ENCODE results near the gene UQCR10.

The UQCR10 gene

GRCh38 chr22:29767171-29768051, at the start of gene UQCR10:
UQCR10 (plus strand) TSS chr22:29767369; CDS start chr22:29767399, 30 bp downstream.
- H3K4me3 ChIP-seq: peak within 1 kb of the TSS; percentile 99
- peak within 1 kb of the TSS; percentile 97 for H3K9ac ChIP-seq (ENCODE audit: insufficient read length)
- peaks cover 23% of the 10 kb centered on the region for H3K36me3 ChIP-seq (ENCODE audit: insufficient read depth, low read length)
- DNase-seq (ENCODE audit: low read depth, low spot score): peak; percentile 83
- H3K27ac ChIP-seq: peak within 1 kb of the TSS; percentile 96
- no peaks in the 10 kb centered on the region for H3K9me3 ChIP-seq (ENCODE audit: low read depth, low read length)
- TF ChIP-seq EZH2 (IDR thresholded peaks at IDR 0.05) (no peak), POLR2AphosphoS5 (IDR thresholded peaks at IDR 0.05; ENCODE audit: borderline replicate concordance, low read depth, low read length) (peak; percentile 86), FOXP2 (optimal IDR thresholded peaks at IDR 0.05; ENCODE audit: control extremely low read depth, extremely low read length, insufficient read depth) (no peak)

DNA sequence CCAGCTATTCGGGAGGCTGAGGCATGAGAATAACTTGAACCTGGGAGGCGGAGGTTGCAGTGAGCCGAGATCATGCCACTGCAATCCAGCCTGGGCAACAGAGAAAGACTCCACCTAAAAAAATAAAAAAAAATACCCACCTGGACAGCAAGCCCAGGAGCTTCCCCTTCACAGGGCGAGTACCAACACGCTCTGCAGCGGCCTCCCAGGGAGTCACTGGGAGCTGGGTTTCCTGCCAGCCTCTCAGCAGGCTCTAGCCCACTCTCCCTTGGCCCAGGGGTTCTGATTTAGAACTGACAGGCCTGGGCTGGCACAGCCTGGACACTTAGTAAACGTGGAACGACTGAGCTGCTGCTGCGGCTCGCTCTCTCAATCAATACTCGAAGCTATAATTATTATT, 49.4 kb upstream of the UQCR10 start:
- TF ChIP-seq EZH2 (IDR thresholded peaks at IDR 0.05) (no peak), FOXP2 (optimal IDR thresholded peaks at IDR 0.05; ENCODE audit: control extremely low read depth, extremely low read length, insufficient read depth) (no peak), POLR2AphosphoS5 (IDR thresholded peaks at IDR 0.05; ENCODE audit: borderline replicate concordance, low read depth, low read length) (no peak)
- no peak overlapping the region for H3K9ac ChIP-seq (ENCODE audit: insufficient read length)
- DNase-seq (ENCODE audit: low read depth, low spot score): no peak

DNA sequence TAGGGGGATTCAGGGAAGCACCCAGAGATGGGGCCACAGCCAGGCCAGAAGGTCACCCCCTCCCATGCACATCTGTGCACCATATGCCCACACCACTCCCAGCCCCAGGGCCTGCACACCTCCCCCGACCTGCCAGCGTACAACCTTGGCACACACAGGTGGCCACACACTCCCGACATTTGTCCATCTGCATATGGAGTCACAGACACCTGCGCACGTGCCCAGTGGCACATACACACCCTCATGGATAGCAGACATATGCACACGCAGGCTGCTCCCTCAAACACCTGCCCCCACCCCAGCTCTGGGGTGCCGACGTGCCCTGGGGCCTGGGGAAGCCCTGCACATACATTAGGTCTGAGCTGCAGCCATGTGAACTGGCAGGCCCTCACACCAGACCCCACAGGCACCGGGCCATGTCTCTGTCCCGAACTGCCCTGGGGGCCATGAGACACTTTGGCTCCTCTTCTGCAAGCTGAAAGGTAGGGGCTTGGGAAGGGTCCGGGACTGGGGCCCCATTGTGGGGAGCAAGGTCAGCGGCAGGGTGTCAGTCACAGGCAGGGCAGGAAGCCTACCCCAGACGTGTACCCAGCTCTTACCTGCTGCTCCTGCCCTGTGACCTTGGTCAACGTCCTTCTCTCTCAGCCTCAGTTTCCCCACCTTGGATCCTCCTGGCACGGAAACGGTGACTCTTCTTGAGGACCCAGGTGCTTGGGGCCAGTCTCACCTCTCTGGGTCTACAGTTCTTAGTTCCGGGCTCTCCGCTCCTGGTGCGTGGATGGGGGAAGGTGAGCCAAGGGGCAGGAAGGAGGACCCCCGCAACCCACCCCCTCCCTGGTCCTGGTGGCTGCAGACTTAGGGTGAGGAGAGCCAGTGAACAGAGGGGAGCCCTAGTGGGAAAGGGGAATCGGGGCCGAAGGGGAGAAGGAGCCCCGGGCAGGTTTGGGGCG, 47.9 kb upstream of the UQCR10 start:
- H3K27ac ChIP-seq: no peak overlapping the region
- no peak for TF ChIP-seq EZH2 (IDR thresholded peaks at IDR 0.05)
- no peak for TF ChIP-seq FOXP2 (optimal IDR thresholded peaks at IDR 0.05; ENCODE audit: control extremely low read depth, extremely low read length, insufficient read depth)
- no peak for TF ChIP-seq POLR2AphosphoS5 (IDR thresholded peaks at IDR 0.05; ENCODE audit: borderline replicate concordance, low read depth, low read length)
- no peak for DNase-seq (ENCODE audit: low read depth, low spot score)
- H3K9ac ChIP-seq (ENCODE audit: insufficient read length): no peak overlapping the region
- H3K36me3 ChIP-seq (ENCODE audit: insufficient read depth, low read length): no peaks in the 10 kb centered on the region
- no peak overlapping the region for H3K4me3 ChIP-seq
- H3K9me3 ChIP-seq (ENCODE audit: low read depth, low read length): no peaks in the 10 kb centered on the region

More for the DNA sequence above, 49.4 kb upstream of the UQCR10 start:
- Histone ChIP-seq H3K9me3 (ENCODE audit: low read depth, low read length) (no peaks in the 10 kb centered on the region), H3K36me3 (ENCODE audit: insufficient read depth, low read length) (no peaks in the 10 kb centered on the region), H3K4me3 (no peak overlapping the region), H3K27ac (no peak overlapping the region)

DNA sequence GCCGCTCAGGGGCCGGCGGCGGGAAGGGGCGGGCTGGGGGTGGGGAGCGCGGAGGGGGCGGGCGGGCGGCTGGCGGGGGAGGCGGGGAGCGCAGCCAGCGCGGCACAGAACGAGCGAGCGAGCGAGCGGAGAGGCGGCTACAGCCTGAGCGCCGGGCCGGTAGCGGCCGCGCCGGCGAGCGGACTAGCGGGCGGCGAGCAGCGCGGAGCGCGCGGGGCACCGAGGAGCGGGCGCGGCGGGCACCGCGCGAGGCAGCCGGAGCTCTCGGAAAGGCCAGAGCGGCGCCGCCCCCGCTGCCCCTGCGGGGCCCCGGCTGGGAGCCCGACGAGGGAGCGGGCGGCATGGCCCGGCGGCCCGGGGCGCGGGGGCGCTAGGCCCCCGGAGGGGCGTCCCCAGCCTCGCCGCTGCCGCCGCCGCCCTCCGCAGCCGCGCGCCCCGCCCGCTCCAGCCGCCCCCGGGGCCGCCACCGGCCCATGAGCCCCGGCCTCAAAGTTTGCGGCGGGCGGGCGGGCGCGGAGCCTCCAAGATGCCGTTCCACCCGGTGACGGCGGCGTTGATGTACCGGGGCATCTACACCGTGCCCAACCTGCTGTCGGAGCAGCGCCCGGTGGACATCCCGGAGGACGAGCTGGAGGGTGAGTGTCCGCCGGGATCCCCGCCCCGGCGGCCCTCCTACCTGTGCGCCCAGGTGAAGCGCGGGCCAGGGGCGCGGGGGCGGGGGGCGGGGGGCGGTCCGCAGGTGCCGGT, 47.1 kb upstream of the UQCR10 start, which contains the start of gene CABP7:
TSS of gene CABP7 (plus strand) at position 105 of the 747 bp plus-strand sequence. CDS start at position 527, 422 bp downstream.
- no peak for DNase-seq (ENCODE audit: low read depth, low spot score)
- Histone ChIP-seq H3K36me3 (ENCODE audit: insufficient read depth, low read length) (no peaks in the 10 kb centered on the region), H3K27ac (no peak within 1 kb of the TSS), H3K4me3 (no peak within 1 kb of the TSS), H3K9ac (ENCODE audit: insufficient read length) (no peak within 1 kb of the TSS), H3K9me3 (ENCODE audit: low read depth, low read length) (no peaks in the 10 kb centered on the region)
- TF ChIP-seq POLR2AphosphoS5 (IDR thresholded peaks at IDR 0.05; ENCODE audit: borderline replicate concordance, low read depth, low read length) (no peak), EZH2 (IDR thresholded peaks at IDR 0.05) (no peak), FOXP2 (optimal IDR thresholded peaks at IDR 0.05; ENCODE audit: control extremely low read depth, extremely low read length, insufficient read depth) (no peak)

- no peak for DNase-seq (ENCODE audit: low read depth, low spot score)
- Histone ChIP-seq H3K9ac (ENCODE audit: insufficient read length) (no peak overlapping the region), H3K4me3 (no peak overlapping the region)
Measured at GRCh38 chr22:29720811-29721323, 46.3 kb upstream of the UQCR10 start.

DNA sequence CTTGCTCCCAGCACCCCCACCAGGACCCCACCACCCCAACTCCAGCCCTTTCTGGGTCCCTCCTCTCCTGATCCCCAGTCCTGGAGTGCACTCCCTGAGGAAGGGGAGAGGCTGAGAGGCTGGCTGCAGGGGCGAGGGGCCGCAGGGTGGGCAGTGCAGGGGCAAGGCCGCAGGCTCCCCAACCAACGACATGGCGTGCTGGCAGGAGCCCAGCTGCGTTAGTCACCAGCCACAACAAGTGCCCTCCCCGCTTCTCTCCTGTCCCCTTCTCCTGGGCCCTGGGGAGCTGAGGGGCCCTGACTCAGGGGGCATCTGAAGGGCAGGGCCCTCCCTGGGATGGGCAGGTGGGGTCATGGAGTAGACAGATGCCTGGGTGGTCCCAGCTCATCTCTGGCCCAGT, 45.0 kb upstream of the UQCR10 start:
- H3K4me3 ChIP-seq: no peak overlapping the region
- TF ChIP-seq EZH2 (IDR thresholded peaks at IDR 0.05) (no peak), POLR2AphosphoS5 (IDR thresholded peaks at IDR 0.05; ENCODE audit: borderline replicate concordance, low read depth, low read length) (no peak), FOXP2 (optimal IDR thresholded peaks at IDR 0.05; ENCODE audit: control extremely low read depth, extremely low read length, insufficient read depth) (no peak)
- no peaks in the 10 kb centered on the region for H3K9me3 ChIP-seq (ENCODE audit: low read depth, low read length)
- no peak overlapping the region for H3K27ac ChIP-seq
- no peak overlapping the region for H3K9ac ChIP-seq (ENCODE audit: insufficient read length)
- DNase-seq (ENCODE audit: low read depth, low spot score): no peak
- H3K36me3 ChIP-seq (ENCODE audit: insufficient read depth, low read length): no peaks in the 10 kb centered on the region

More at GRCh38 chr22:29720811-29721323, 46.3 kb upstream of the UQCR10 start:
- Histone ChIP-seq H3K36me3 (ENCODE audit: insufficient read depth, low read length) (no peaks in the 10 kb centered on the region), H3K27ac (no peak overlapping the region), H3K9me3 (ENCODE audit: low read depth, low read length) (no peaks in the 10 kb centered on the region)
- TF ChIP-seq POLR2AphosphoS5 (IDR thresholded peaks at IDR 0.05; ENCODE audit: borderline replicate concordance, low read depth, low read length): no peak
- TF ChIP-seq EZH2 (IDR thresholded peaks at IDR 0.05): peak; percentile 92
- TF ChIP-seq FOXP2 (optimal IDR thresholded peaks at IDR 0.05; ENCODE audit: control extremely low read depth, extremely low read length, insufficient read depth): no peak

- TF ChIP-seq FOXP2 (optimal IDR thresholded peaks at IDR 0.05; ENCODE audit: control extremely low read depth, extremely low read length, insufficient read depth): no peak
- no peak for TF ChIP-seq EZH2 (IDR thresholded peaks at IDR 0.05)
- no peak for TF ChIP-seq POLR2AphosphoS5 (IDR thresholded peaks at IDR 0.05; ENCODE audit: borderline replicate concordance, low read depth, low read length)
- H3K9me3 ChIP-seq (ENCODE audit: low read depth, low read length): no peaks in the 10 kb centered on the region
Measured at GRCh38 chr22:29722587-29722986, 44.6 kb upstream of the UQCR10 start.

More at GRCh38 chr22:29722587-29722986, 44.6 kb upstream of the UQCR10 start:
- Histone ChIP-seq H3K36me3 (ENCODE audit: insufficient read depth, low read length) (no peaks in the 10 kb centered on the region), H3K27ac (no peak overlapping the region), H3K4me3 (no peak overlapping the region), H3K9ac (ENCODE audit: insufficient read length) (no peak overlapping the region)
- no peak for DNase-seq (ENCODE audit: low read depth, low spot score)
